ENCODE results near the gene TICAM2.

Gene TICAM2

GRCh38 chr5:115535479-115536035 lies 66.7 kb downstream of the TICAM2 start:
- no peak for DNase-seq (ENCODE audit: low read depth in 1 of 2, low spot score in 1 of 2)

DNA sequence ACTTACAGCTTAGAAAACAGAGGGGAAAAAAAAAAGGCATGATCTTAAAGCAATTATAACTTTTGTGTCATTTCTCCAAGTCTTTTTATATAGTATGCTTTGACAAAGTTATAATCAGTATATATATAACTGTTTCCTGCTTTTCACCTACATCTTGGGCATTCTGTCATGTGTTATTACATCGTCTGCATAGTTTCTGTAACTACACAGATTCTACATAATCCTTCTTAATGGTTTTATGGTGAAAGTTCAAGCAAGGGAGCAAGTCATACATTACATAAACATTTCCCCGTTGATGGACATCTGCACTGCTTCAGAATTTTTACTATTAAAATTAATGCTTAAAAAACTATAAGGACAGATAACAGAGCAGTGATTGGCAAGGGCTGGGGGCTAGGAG lies 69.8 kb downstream of the TICAM2 start:
- no peak for DNase-seq (ENCODE audit: low read depth in 1 of 2, low spot score in 1 of 2)

DNA sequence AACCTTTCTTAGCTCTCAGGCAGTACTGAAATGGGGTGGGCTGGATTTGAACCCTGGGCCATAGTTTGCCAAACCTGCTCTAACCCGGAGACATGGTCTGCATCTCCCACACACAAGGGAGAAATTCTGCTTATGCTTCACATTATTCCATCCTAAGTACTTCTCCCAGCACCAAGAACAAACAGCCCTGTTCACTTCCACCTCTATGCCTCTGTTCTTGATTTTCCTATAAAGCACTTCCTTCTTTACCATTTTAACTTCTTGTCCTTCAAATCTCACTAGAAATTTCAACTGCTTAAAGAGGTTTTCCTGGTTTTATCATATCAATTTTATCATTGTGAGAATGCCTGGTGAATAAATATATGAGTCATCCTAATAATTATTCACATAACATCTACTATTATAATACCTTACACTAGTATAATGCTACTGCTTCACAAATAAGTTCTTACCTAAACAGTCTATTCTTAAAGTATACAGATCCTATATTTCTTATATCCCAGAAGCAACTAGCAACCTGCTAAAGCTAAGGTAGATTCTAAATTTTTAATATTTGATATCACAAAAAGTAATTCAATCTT lies 70.4 kb downstream of the TICAM2 start:
- no peak for DNase-seq (ENCODE audit: low read depth in 1 of 2, low spot score in 1 of 2)

DNA sequence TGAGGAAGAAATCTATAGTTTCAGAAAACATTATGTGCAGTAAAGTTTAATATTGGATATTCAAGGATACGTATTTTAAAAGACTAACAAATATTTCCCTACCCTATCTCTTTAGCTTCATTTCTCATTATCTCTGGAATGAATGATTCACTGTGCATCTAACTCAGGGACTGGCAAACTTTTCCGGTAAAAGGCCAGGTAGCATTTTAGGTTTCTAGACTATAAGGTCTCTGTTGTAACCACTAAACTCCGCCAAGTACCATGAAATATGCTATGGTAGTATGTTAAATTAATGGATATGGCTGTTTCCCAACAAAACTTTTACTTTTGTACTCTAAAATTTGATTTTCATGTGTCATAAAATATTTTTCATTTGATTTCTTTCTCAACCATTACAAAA lies 70.9 kb downstream of the TICAM2 start:
- DNase-seq (ENCODE audit: low read depth in 1 of 2, low spot score in 1 of 2), result no peak

DNA sequence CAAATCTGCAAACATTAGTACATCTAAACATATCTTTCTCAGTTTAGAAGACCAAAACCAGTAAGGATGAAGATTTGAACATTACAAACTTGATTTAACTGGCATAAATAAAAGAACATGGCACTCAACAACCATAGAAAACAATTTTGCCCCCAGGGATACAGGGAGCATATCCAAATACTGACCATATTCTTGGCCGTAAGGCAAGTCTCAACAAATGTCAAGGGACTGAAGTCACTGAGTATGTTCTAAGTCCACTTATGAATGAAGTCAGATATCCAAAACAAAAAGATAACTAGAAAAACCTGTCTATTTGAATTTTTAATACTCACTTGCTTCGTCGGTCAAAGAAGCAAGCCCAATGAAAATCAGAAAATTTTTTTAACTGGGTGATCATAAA lies 71.9 kb downstream of the TICAM2 start:
- no peak for DNase-seq (ENCODE audit: low read depth in 1 of 2, low spot score in 1 of 2)

All from activated T-helper 1 cell treated with anti-CD3 and anti-CD28 coated beads, Interleukin-2, amount 50 U/mL, for 16 hours (primary cell).